H1 (cell line): Measurements from ENCODE around the gene RAB36.

Experiments
- BRCA1 ChIP-seq: IDR thresholded peaks from 2 replicates; pipeline ENCODE4 v1.6.1; 2012; ENCODE audit warnings: low read depth, low read length, improper control_type of control experiment
- CHD1 ChIP-seq: IDR thresholded peaks from 2 replicates; pipeline ENCODE4 v1.6.1; 2012; ENCODE audit warnings: low read depth, low read length, improper control_type of control experiment
- EP300 ChIP-seq, 2 experiments: IDR thresholded peaks; 1 replicate in 1 of 2; 2 replicates in 1 of 2; pipeline ENCODE4 v1.6.1; 2011 to 2012; ENCODE audit warnings: low read depth in 2 of 2, low read length in 2 of 2, mild to moderate bottlenecking in 2 of 2, borderline replicate concordance in 1 of 2, inconsistent platforms in 1 of 2, moderate library complexity in 1 of 2
- HDAC2 ChIP-seq, 2 experiments: fragments of 300-600 bp in 1 of 2; sonication (generic) in 1 of 2; IDR thresholded peaks; 2 replicates each; pipeline ENCODE4 v1.6.1; 2011 to 2012; ENCODE audit warnings: low read depth in 2 of 2, low read length in 2 of 2, mild to moderate bottlenecking in 2 of 2, moderate library complexity in 2 of 2, borderline replicate concordance in 1 of 2, inconsistent platforms in 1 of 2
- MAFK ChIP-seq: IDR thresholded peaks from 2 replicates; pipeline ENCODE4 v1.6.1; 2012; ENCODE audit warnings: low read depth, mild to moderate bottlenecking, improper control_type of control experiment, low read length
- POLR2A ChIP-seq, 2 experiments: IDR thresholded peaks; 1 replicate in 1 of 2; 2 replicates in 1 of 2; pipeline ENCODE4 v1.6.1; 2011; ENCODE audit warnings: low read depth in 2 of 2, low read length in 2 of 2, mild to moderate bottlenecking in 2 of 2; ENCODE audit errors: control extremely low read depth in 1 of 2
- POLR2AphosphoS5 ChIP-seq: IDR thresholded peaks from 2 replicates; pipeline ENCODE4 v1.6.1; 2011; ENCODE audit warnings: low read depth, low read length
- RAD21 ChIP-seq, 2 experiments: IDR thresholded peaks in 1 of 2; conservative IDR thresholded peaks in 1 of 2; 2 replicates each; pipeline ENCODE4 v1.6.1; 2011; ENCODE audit warnings: low read depth in 2 of 2, low read length in 2 of 2, improper control_type of control experiment in 1 of 2, inconsistent platforms in 1 of 2, mild to moderate bottlenecking in 1 of 2, moderate library complexity in 1 of 2
- RFX5 ChIP-seq: IDR thresholded peaks from 2 replicates; pipeline ENCODE4 v1.6.1; 2011; ENCODE audit warnings: low read depth, low read length, improper control_type of control experiment, borderline replicate concordance
- SAP30 ChIP-seq: fragments of 300-600 bp; sonication (generic); IDR thresholded peaks from 2 replicates; pipeline ENCODE4 v1.7.1; 2012; ENCODE audit warnings: low read length, moderate library complexity, mild to moderate bottlenecking, inconsistent platforms; ENCODE audit not compliant: insufficient read depth, insufficient replicate concordance
- TF ChIP-seq, protein P1 (sequence below), 3 experiments: IDR thresholded peaks; 1 replicate in 2 of 3; 2 replicates in 1 of 3; pipeline versions ENCODE4 v1.5.1 to v1.6.1; 2011; ENCODE audit warnings: low read length in 3 of 3, mild to moderate bottlenecking in 3 of 3, inconsistent platforms in 2 of 3, low read depth in 1 of 3, moderate library complexity in 1 of 3; ENCODE audit not compliant: insufficient read depth in 1 of 3; ENCODE audit errors: control extremely low read depth in 1 of 3
- TF ChIP-seq, protein P2 (sequence below): IDR thresholded peaks from 2 replicates; pipeline ENCODE4 v1.6.1; 2012; ENCODE audit warnings: inconsistent platforms

DNA sequence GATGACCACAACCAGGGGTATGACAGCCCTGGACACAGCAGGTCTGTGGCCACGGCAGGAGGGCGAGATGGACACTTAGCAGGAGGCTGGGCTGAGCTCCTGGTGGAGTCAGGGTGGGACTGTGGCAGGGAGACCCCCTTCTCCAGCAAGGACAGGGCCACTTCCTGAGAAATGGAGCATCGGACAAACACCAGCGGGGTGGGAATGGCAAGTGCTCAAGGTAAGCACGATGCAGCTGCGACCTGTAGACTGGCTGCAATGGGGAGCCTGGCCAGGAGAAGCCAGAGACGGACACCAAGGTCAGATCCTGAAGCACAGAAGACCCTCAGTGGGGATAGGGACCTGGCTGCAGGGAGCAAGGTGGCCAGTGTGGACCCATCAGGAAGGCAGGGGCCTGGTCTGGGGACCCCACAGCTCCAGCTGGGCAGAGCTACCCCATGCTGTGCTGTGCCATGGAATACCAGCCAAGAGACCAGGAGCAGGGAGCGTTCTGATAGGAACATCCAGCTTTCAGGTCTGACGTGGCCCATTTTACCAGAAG, 32.7 kb upstream of the RAB36 start:
- TF ChIP-seq, protein P1, sequence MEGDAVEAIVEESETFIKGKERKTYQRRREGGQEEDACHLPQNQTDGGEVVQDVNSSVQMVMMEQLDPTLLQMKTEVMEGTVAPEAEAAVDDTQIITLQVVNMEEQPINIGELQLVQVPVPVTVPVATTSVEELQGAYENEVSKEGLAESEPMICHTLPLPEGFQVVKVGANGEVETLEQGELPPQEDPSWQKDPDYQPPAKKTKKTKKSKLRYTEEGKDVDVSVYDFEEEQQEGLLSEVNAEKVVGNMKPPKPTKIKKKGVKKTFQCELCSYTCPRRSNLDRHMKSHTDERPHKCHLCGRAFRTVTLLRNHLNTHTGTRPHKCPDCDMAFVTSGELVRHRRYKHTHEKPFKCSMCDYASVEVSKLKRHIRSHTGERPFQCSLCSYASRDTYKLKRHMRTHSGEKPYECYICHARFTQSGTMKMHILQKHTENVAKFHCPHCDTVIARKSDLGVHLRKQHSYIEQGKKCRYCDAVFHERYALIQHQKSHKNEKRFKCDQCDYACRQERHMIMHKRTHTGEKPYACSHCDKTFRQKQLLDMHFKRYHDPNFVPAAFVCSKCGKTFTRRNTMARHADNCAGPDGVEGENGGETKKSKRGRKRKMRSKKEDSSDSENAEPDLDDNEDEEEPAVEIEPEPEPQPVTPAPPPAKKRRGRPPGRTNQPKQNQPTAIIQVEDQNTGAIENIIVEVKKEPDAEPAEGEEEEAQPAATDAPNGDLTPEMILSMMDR (IDR thresholded peaks at IDR 0.05; ENCODE audit: control extremely low read depth in 1 of 3, insufficient read depth in 1 of 3, low read depth in 1 of 3, low read length in 3 of 3), result no peak
- TF ChIP-seq POLR2A (IDR thresholded peaks at IDR 0.05; ENCODE audit: control extremely low read depth in 1 of 2, low read depth in 2 of 2, low read length in 2 of 2), result no peak
- no peak for TF ChIP-seq EP300 (IDR thresholded peaks at IDR 0.05; ENCODE audit: borderline replicate concordance in 1 of 2, low read depth in 2 of 2, low read length in 2 of 2)
- TF ChIP-seq BRCA1, result no peak
- no peak for TF ChIP-seq CHD1
- no peak for TF ChIP-seq SAP30
- no peak for TF ChIP-seq HDAC2 (IDR thresholded peaks at IDR 0.05; ENCODE audit: borderline replicate concordance in 1 of 2, low read depth in 2 of 2, low read length in 2 of 2)
- TF ChIP-seq, protein P2, sequence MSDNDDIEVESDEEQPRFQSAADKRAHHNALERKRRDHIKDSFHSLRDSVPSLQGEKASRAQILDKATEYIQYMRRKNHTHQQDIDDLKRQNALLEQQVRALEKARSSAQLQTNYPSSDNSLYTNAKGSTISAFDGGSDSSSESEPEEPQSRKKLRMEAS, result no peak
- TF ChIP-seq RFX5, result no peak
- no peak for TF ChIP-seq RAD21 (IDR thresholded peaks at IDR 0.05 in 1 of 2, conservative IDR thresholded peaks at IDR 0.05 in 1 of 2; ENCODE audit: low read depth in 2 of 2, low read length in 2 of 2)
- TF ChIP-seq MAFK, result no peak
- TF ChIP-seq POLR2AphosphoS5, result no peak
